H1 (cell line): ENCODE measurements around the gene MMP24. TPM values are rescaled to one million over a fixed set of nuclear protein-coding genes. Genes with fewer than 3 reads are reported as not detected.

Experiments used
- CTCF ChIA-PET: fragments of 300-600 bp; sonication (Branson Sonifier 250); formaldehyde crosslinking; loops from one replicate; lab custom pipeline; 2021; ENCODE audit not compliant: partially characterized antibody; lab: Charles Lee
- POLR2A ChIA-PET: fragments of 300-600 bp; sonication (Branson Sonifier 250); formaldehyde crosslinking; loops from one replicate; lab custom pipeline; 2021; ENCODE audit warnings: inconsistent platforms; ENCODE audit not compliant: partially characterized antibody; lab: Charles Lee
- DNase-seq, 2 experiments: peaks; one replicate each; pipeline versions ENCODE4 v3.0.0 to v3.0.0-alpha.2; 2010 to 2022; ENCODE audit warnings: low spot score in 2 of 2, low read depth in 1 of 2, mixed read lengths in 1 of 2
- FAIRE-seq: peaks from 2 replicates; lab custom pipeline; 2011; peaks lifted over from hg19 to GRCh38; lab: Jason Lieb, UNC
- H2AFZ ChIP-seq: 2 replicates; pipeline ENCODE4 v1.8.1; 2012; ENCODE audit warnings: low read length, inconsistent platforms
- H2AK5ac ChIP-seq: 2 replicates; pipeline ENCODE4 v1.6.1; 2013; ENCODE audit warnings: low read depth, low read length
- H2BK120ac ChIP-seq: replicated peaks from 2 replicates; pipeline ENCODE3; 2013; ENCODE audit warnings: low read depth, low read length, inconsistent platforms
- H2BK12ac ChIP-seq: 2 replicates; pipeline ENCODE4 v1.6.1; 2013; ENCODE audit warnings: low read depth, low read length
- H2BK15ac ChIP-seq: 2 replicates; pipeline ENCODE4 v1.6.1; 2013; ENCODE audit warnings: low read length
- H2BK20ac ChIP-seq: 2 replicates; pipeline ENCODE4 v1.6.1; 2013; ENCODE audit warnings: low read length
- H2BK5ac ChIP-seq: 2 replicates; pipeline ENCODE4 v1.6.1; 2013; ENCODE audit warnings: low read depth, low read length
- H3K14ac ChIP-seq: 2 replicates; pipeline ENCODE4 v1.6.1; 2013; ENCODE audit warnings: inconsistent platforms; ENCODE audit not compliant: insufficient read length
- H3K18ac ChIP-seq: 2 replicates; pipeline ENCODE4 v1.6.1; 2013; ENCODE audit warnings: low read length; ENCODE audit errors: extremely low read depth
- H3K23ac ChIP-seq: 2 replicates; pipeline ENCODE4 v1.6.1; 2013; ENCODE audit warnings: inconsistent platforms; ENCODE audit not compliant: insufficient read length
- H3K23me2 ChIP-seq: 2 replicates; pipeline ENCODE4 v1.6.1; 2013; ENCODE audit warnings: low read depth, low read length
- H3K27ac ChIP-seq: 2 replicates; pipeline ENCODE4 v1.6.1; 2011; ENCODE audit warnings: low read depth, low read length, inconsistent platforms
- H3K27me3 ChIP-seq, 4 experiments: replicated peaks in 1 of 4; 1 replicate in 1 of 4; 2 replicates in 3 of 4; pipeline versions ENCODE4 v1.6.1 to v1.8.1; 2011 to 2013; ENCODE audit warnings: low read length in 3 of 4, mild to moderate bottlenecking in 3 of 4, inconsistent platforms in 2 of 4, mixed read lengths in 2 of 4, moderate library complexity in 1 of 4; ENCODE audit not compliant: control insufficient read depth in 3 of 4, insufficient read depth in 3 of 4; ENCODE audit errors: extremely low read depth in 1 of 4
- H3K36me3 ChIP-seq, 4 experiments: 2 replicates each; pipeline versions ENCODE4 v1.6.1 to v1.8.1; 2011 to 2013; ENCODE audit warnings: mild to moderate bottlenecking in 4 of 4, low read length in 3 of 4, moderate library complexity in 2 of 4, control low read depth in 1 of 4, inconsistent platforms in 1 of 4; ENCODE audit not compliant: insufficient read depth in 4 of 4, control insufficient read depth in 2 of 4
- H3K4ac ChIP-seq: replicated peaks from 2 replicates; pipeline ENCODE3; 2013; ENCODE audit warnings: low read length, low read depth, mixed read lengths, inconsistent platforms; ENCODE audit not compliant: insufficient read length
- H3K4me1 ChIP-seq, 4 experiments: replicated peaks in 1 of 4; 1 replicate in 1 of 4; 2 replicates in 3 of 4; pipeline versions ENCODE4 v1.6.1 to v1.8.1; 2011 to 2013; ENCODE audit warnings: low read length in 3 of 4, inconsistent platforms in 2 of 4, mixed read lengths in 1 of 4; ENCODE audit not compliant: insufficient read depth in 4 of 4, control insufficient read depth in 3 of 4
- H3K4me2 ChIP-seq, 2 experiments: 2 replicates each; pipeline versions ENCODE4 v1.6.1 to v1.8.1; 2011 to 2013; ENCODE audit warnings: low read depth in 2 of 2, low read length in 2 of 2, control low read depth in 1 of 2, inconsistent platforms in 1 of 2, mild to moderate bottlenecking in 1 of 2; ENCODE audit not compliant: insufficient read depth in 1 of 2
- H3K4me3 ChIP-seq, 4 experiments: fragments of 200-600, 300-600 bp in 1 of 4; sonication (generic), shearing (Covaris generic), sonication (Bioruptor Twin) in 1 of 4; 2 replicates each; pipeline versions ENCODE4 v1.5.1 to v1.8.1; 2011 to 2016; ENCODE audit warnings: low read length in 4 of 4, low read depth in 3 of 4, control low read depth in 2 of 4, inconsistent platforms in 2 of 4, mild to moderate bottlenecking in 2 of 4, mixed read lengths in 1 of 4, moderate library complexity in 1 of 4; ENCODE audit not compliant: insufficient read depth in 2 of 4; ENCODE audit errors: extremely low read depth in 1 of 4
- H3K56ac ChIP-seq: replicated peaks from 2 replicates; pipeline ENCODE3; 2013; ENCODE audit warnings: low read depth, mild to moderate bottlenecking, mixed read lengths, low read length, inconsistent platforms; ENCODE audit not compliant: insufficient read length
- H3K79me1 ChIP-seq: 2 replicates; pipeline ENCODE4 v1.6.1; 2013; ENCODE audit warnings: low read depth, low read length, control low read depth
- H3K79me2 ChIP-seq, 2 experiments: 2 replicates each; pipeline versions ENCODE4 v1.6.1 to v1.8.1; 2012 to 2013; ENCODE audit warnings: low read length in 2 of 2, mild to moderate bottlenecking in 2 of 2, inconsistent platforms in 1 of 2; ENCODE audit not compliant: insufficient read depth in 2 of 2, control insufficient read depth in 1 of 2
- H3K9ac ChIP-seq, 4 experiments: replicated peaks in 1 of 4; 1 replicate in 1 of 4; 2 replicates in 3 of 4; pipeline versions ENCODE4 v1.6.1 to v1.8.1; 2011 to 2013; ENCODE audit warnings: low read depth in 3 of 4, low read length in 3 of 4, control low read depth in 2 of 4, mild to moderate bottlenecking in 2 of 4, moderate library complexity in 2 of 4, inconsistent platforms in 1 of 4; ENCODE audit errors: extremely low read depth in 1 of 4
- H3K9me3 ChIP-seq, 2 experiments: 2 replicates each; pipeline versions ENCODE4 v1.6.1 to v1.8.1; 2012 to 2013; ENCODE audit warnings: mild to moderate bottlenecking in 2 of 2, moderate library complexity in 2 of 2, control low read depth in 1 of 2, inconsistent platforms in 1 of 2, low read depth in 1 of 2, low read length in 1 of 2, mixed read lengths in 1 of 2; ENCODE audit not compliant: insufficient read depth in 2 of 2
- H4K20me1 ChIP-seq, 2 experiments: replicated peaks in 1 of 2; 2 replicates each; pipeline versions ENCODE3 to v1.8.1; 2011 to 2013; ENCODE audit warnings: inconsistent platforms in 2 of 2, low read length in 2 of 2, mild to moderate bottlenecking in 1 of 2; ENCODE audit not compliant: insufficient read depth in 2 of 2, control insufficient read depth in 1 of 2
- H4K5ac ChIP-seq: 2 replicates; pipeline ENCODE4 v1.6.1; 2013; ENCODE audit warnings: low read length, low read depth, mixed read lengths, inconsistent platforms; ENCODE audit not compliant: insufficient read length
- H4K8ac ChIP-seq: 2 replicates; pipeline ENCODE4 v1.8.0; 2013; ENCODE audit warnings: mild to moderate bottlenecking, moderate library complexity, low read length, inconsistent platforms; ENCODE audit not compliant: insufficient read depth; ENCODE audit errors: extremely low read depth
- H4K91ac ChIP-seq: replicated peaks from 2 replicates; pipeline ENCODE3; 2013; ENCODE audit warnings: low read length, mixed read lengths, inconsistent platforms; ENCODE audit not compliant: insufficient read length
- E2F6 ChIP-seq: IDR thresholded peaks from 2 replicates; pipeline ENCODE4 v1.6.1; 2012; ENCODE audit warnings: inconsistent platforms
- JUN ChIP-seq: IDR thresholded peaks from 2 replicates; pipeline ENCODE4 v1.6.1; 2011; ENCODE audit warnings: low read depth, mild to moderate bottlenecking, improper control_type of control experiment, low read length
- KDM5A ChIP-seq: fragments of 200-600 bp; IDR thresholded peaks from 2 replicates; pipeline ENCODE4 v1.7.1; 2012; ENCODE audit warnings: mild to moderate bottlenecking, low read length, inconsistent platforms, mixed read lengths
- MAFK ChIP-seq: IDR thresholded peaks from 2 replicates; pipeline ENCODE4 v1.6.1; 2012; ENCODE audit warnings: low read depth, mild to moderate bottlenecking, improper control_type of control experiment, low read length
- SAP30 ChIP-seq: fragments of 300-600 bp; sonication (generic); IDR thresholded peaks from 2 replicates; pipeline ENCODE4 v1.7.1; 2012; ENCODE audit warnings: low read length, moderate library complexity, mild to moderate bottlenecking, inconsistent platforms; ENCODE audit not compliant: insufficient read depth, insufficient replicate concordance
- SIRT6 ChIP-seq: IDR thresholded peaks from one replicate; pipeline ENCODE4 v1.7.1; 2012; ENCODE audit warnings: low read length, inconsistent platforms
- TAF1 ChIP-seq: IDR thresholded peaks from 2 replicates; pipeline ENCODE4 v1.6.1; 2011; ENCODE audit warnings: mild to moderate bottlenecking, low read depth, low read length
- WGBS, 2 experiments: shearing (Covaris generic) in 1 of 2; methylation state at CpG; one replicate each; pipeline versions ENCODE4 v1.1.6 to v1.1.7; 2013 to 2015; ENCODE audit warnings: low lambda C conversion rate in 2 of 2, mixed read lengths in 2 of 2, inconsistent platforms in 1 of 2, low coverage in 1 of 2, missing lambda C conversion rate in 1 of 2; ENCODE audit not compliant: insufficient replicate concordance in 2 of 2, insufficient coverage in 1 of 2, insufficient read length in 1 of 2; ENCODE audit errors: extremely low coverage in 1 of 2, missing lambda C conversion rate in 1 of 2; 5-methylcytosine and 5-hydroxymethylcytosine counted together
- polyA plus RNA-seq, 7 experiments: library from polyadenylated mRNA; depleted of rRNA in 3 of 7; stranded (reverse) in 5 of 7; unstranded in 2 of 7; fragments of >200 nt in 5 of 7; fragments of 200-250 nt in 2 of 7; gene quantifications; 1 replicate in 5 of 7; 2 replicates in 1 of 7; 4 replicates in 1 of 7; pipeline versions ENCODE4 v1.2.1 to v1.2.3, GENCODE V29; 2011 to 2013; ENCODE audit warnings: missing spikeins in 2 of 7, mixed read lengths in 2 of 7
- total RNA-seq: library from RNA; stranded (reverse); fragmentation: NEBNext Ultra II Directional; extraction: Animal tissue kit (Norgen Biotek cat#: 25700); gene quantifications from 2 replicates; pipeline ENCODE4 v1.2.1, GENCODE V29; 2021

The MMP24 gene
- total and polyA plus RNA-seq, 2 of the 8 experiments (the other 6 are each of a cell fraction or from before 2014, with no cell fraction given), result 18.8 to 21.4 TPM

GRCh38 chr20:35271904-35272303, 45.4 kb downstream of the MMP24 start:
- no peaks in the 10 kb centered on the region for H3K27me3 ChIP-seq
- H3K56ac ChIP-seq, result no peak overlapping the region
- H3K4ac ChIP-seq, result no peak overlapping the region
- CTCF ChIA-PET, result interaction anchor here (0.7 to 11.5 kb wide), 8 partner anchors 28 to 397 kb away, joined by 3 to 135 read pairs (median 6); partner anchors contain the start of gene EDEM2
- DNase-seq (no peak), FAIRE-seq (no peak)
- H3K4me1 ChIP-seq, result peaks cover 3 to 12% (median 6%) of the 10 kb centered on the region in 4 experiments
- no peak overlapping the region for H2AFZ ChIP-seq
- H4K5ac ChIP-seq, result no peak overlapping the region
- no peak overlapping the region for H3K9ac ChIP-seq
- H3K79me2 ChIP-seq, result no peaks in the 10 kb centered on the region
- H3K23ac ChIP-seq, result no peak overlapping the region
- no peak overlapping the region for H3K27ac ChIP-seq
- no peak overlapping the region for H2BK120ac ChIP-seq
- peaks cover 0 to 17% (median 0%) of the 10 kb centered on the region in 4 experiments; a peak in 3 of 8 replicates for H3K36me3 ChIP-seq
- TF ChIP-seq SIRT6 (no peak), JUN (no peak), SAP30 (no peak), TAF1 (no peak), E2F6 (no peak), KDM5A (no peak), MAFK (no peak)
- H3K14ac ChIP-seq, result no peak overlapping the region
- WGBS, 2 experiments, result 88% methylated on average over 7 of the region's 7 CpGs; no CpG with 5 or more reads in 1 of the 2 experiments
- H2AK5ac ChIP-seq, result no peak overlapping the region
- H3K18ac ChIP-seq, result no peak overlapping the region
- H3K4me2 ChIP-seq, result no peak overlapping the region
- no peaks in the 10 kb centered on the region for H3K9me3 ChIP-seq
- H2BK15ac ChIP-seq, result no peak overlapping the region
- no peaks in the 10 kb centered on the region for H4K20me1 ChIP-seq
- H2BK5ac ChIP-seq, result no peak overlapping the region
- H2BK12ac ChIP-seq, result no peak overlapping the region
- H3K23me2 ChIP-seq, result no peaks in the 10 kb centered on the region
- no peak overlapping the region for H4K91ac ChIP-seq
- no peak overlapping the region for H4K8ac ChIP-seq
- POLR2A ChIA-PET, result interaction anchor here (1.3 to 7.9 kb wide), 4 partner anchors 6 to 13 kb away, joined by 3 to 98 read pairs (median 10); partner anchors contain the start of gene EIF6
- H2BK20ac ChIP-seq, result no peak overlapping the region
- H3K79me1 ChIP-seq, result no peaks in the 10 kb centered on the region; the same call in 1 of the 2 replicates
- no peak overlapping the region for H3K4me3 ChIP-seq
